Adrenal gland (tissue), 12 donors: ENCODE results near the gene KRTAP10-12. TPM values are rescaled to one million over a fixed set of nuclear protein-coding genes. Genes with fewer than 3 reads are reported as not detected.

ENCODE experiments used
- DNase-seq, 7 donors: peaks; one replicate each; pipeline ENCODE4 v3.0.0-alpha.2; 2019 to 2020
- H3K27ac ChIP-seq, 5 donors: fragments of 200-600 bp; sonication (generic) in 4 of 5; 1 replicate in 3 of 5; 2 replicates in 2 of 5; pipeline versions ENCODE4 v1.5.1 to v1.8.0; 2016 to 2020; ENCODE audit warnings: mild to moderate bottlenecking in 1 of 5
- H3K27me3 ChIP-seq: fragments of 200-600 bp; 2 replicates; pipeline ENCODE4 v1.8.0; 2021
- H3K36me3 ChIP-seq, 2 donors: fragments of 200-600 bp; replicated peaks in 1 of 2; 1 replicate in 1 of 2; 2 replicates in 1 of 2; pipeline versions ENCODE4 v1.5.1 to v1.8.0; 2018 to 2022
- H3K4me1 ChIP-seq, 2 donors: fragments of 200-600 bp; replicated peaks in 1 of 2; 1 replicate in 1 of 2; 2 replicates in 1 of 2; pipeline versions ENCODE4 v1.5.1 to v1.8.0; 2018 to 2021
- H3K4me3 ChIP-seq, 4 donors: fragments of 200-600 bp; sonication (generic) in 3 of 4; one replicate each; pipeline ENCODE4 v1.5.1; 2016 to 2018
- H3K9me3 ChIP-seq, 3 donors: fragments of 200-600 bp; sonication (generic) in 1 of 3; replicated peaks in 1 of 3; 1 replicate in 2 of 3; 2 replicates in 1 of 3; pipeline versions ENCODE4 v1.5.1 to v1.8.0; 2016 to 2021
- POLR2A ChIP-seq, 2 donors: fragments of 450-650 bp; IDR thresholded peaks; one replicate each; pipeline ENCODE4 v1.6.1; 2017; ENCODE audit warnings: antibody characterized with exemption in 2 of 2, mild to moderate bottlenecking in 2 of 2, moderate library complexity in 1 of 2
- WGBS, 4 donors: extraction: QIAGEN DNeasy Blood & Tissue Kit in 2 of 4; methylation state at CpG; one replicate each; pipeline versions ENCODE4 v1.1.5 to v1.1.7; 2013 to 2017; 5-methylcytosine and 5-hydroxymethylcytosine counted together
- intact Hi-C, 2 donors: fragments of 100-400 bp; cut with DNase I; formaldehyde crosslinking; loops; one replicate each; pipeline versions ENCODE4 v1.14.1 to v1.15.0; 2022 to 2023
- polyA plus RNA-seq, 3 donors: library from polyadenylated mRNA; stranded (reverse); fragments of 200-250 nt in 2 of 3; fragments of 350-450 nt in 1 of 3; fragmentation: Illumina TruSeq in 1 of 3; extraction: RNeasy Lipid Tissue Mini Kit (QIAGEN cat#74804) in 1 of 3; gene quantifications; one replicate each; pipeline ENCODE4 v1.2.3, GENCODE V29; 2013 to 2014
- total RNA-seq, 9 donors: library from RNA; depleted of rRNA in 4 of 9; stranded (reverse); fragments of >200 nt in 4 of 9; fragments of 120-200 nt in 1 of 9; fragmentation: NEBNext Ultra II Directional in 1 of 9; extraction: Animal tissue kit (Norgen Biotek cat#: 25700) in 1 of 9; gene quantifications; one replicate each; pipeline versions ENCODE4 v1.1.0 to v1.2.4, GENCODE V29; 2013 to 2023
- TF ChIP-seq, protein P1 (sequence below), 6 experiments: fragments of 450-650 bp in 4 of 6; fragments of 200-600 bp in 2 of 6; sonication (generic) in 1 of 6; IDR thresholded peaks; 1 replicate in 5 of 6; 2 replicates in 1 of 6; pipeline versions ENCODE4 v1.5.1 to v1.8.0; 2016 to 2021; ENCODE audit warnings: antibody characterized with exemption in 6 of 6, mild to moderate bottlenecking in 2 of 6, moderate library complexity in 1 of 6
- donor health status: healthy with polysubstance abuse.
- donor health status: Bipolar disorder and iron deficiency.
- donor health status: DM: yes; HTN: yes; CAD: no.
- donor health status: DM: no; HTN: no; CAD: no.
- donor health status: DM: no; HTN: no; CAD: no.
- donor health status: DM: yes; HTN: yes; CAD: no.

KRTAP10-12 gene
- total and polyA plus RNA-seq, 12 donors = not detected

DNA sequence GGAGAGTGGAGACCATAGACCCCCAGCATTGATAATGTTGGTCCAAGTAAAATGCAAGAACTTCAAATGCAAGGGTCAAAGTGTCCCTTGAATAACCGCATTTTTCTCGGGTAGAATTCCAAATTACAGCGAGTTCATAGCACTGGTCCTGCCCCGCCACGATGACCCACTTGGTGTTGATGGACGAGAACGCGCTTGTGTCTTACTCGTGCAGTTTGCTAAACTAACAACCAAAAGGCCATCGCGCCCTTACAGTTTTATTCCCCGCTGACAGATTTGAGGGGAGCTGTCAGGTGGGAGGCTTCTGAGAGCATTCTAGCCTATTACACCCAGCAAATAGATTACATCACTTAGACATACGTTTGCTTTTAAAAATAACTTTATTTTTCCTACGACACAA lies 31.7 kb downstream of the KRTAP10-12 start:
- TF ChIP-seq, protein P1, sequence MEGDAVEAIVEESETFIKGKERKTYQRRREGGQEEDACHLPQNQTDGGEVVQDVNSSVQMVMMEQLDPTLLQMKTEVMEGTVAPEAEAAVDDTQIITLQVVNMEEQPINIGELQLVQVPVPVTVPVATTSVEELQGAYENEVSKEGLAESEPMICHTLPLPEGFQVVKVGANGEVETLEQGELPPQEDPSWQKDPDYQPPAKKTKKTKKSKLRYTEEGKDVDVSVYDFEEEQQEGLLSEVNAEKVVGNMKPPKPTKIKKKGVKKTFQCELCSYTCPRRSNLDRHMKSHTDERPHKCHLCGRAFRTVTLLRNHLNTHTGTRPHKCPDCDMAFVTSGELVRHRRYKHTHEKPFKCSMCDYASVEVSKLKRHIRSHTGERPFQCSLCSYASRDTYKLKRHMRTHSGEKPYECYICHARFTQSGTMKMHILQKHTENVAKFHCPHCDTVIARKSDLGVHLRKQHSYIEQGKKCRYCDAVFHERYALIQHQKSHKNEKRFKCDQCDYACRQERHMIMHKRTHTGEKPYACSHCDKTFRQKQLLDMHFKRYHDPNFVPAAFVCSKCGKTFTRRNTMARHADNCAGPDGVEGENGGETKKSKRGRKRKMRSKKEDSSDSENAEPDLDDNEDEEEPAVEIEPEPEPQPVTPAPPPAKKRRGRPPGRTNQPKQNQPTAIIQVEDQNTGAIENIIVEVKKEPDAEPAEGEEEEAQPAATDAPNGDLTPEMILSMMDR (IDR thresholded peaks at IDR 0.05) = no peak
- TF ChIP-seq POLR2A (IDR thresholded peaks at IDR 0.05) = no peak
- H3K27me3 ChIP-seq = peaks cover 6% of the 10 kb centered on the region
- H3K36me3 ChIP-seq = no peaks in the 10 kb centered on the region
- H3K9me3 ChIP-seq = no peaks in the 10 kb centered on the region
- intact Hi-C loops = no loop called here
- DNase-seq = no peak
- no peak overlapping the region for H3K4me3 ChIP-seq
- 85 to 90% (median 87%) methylated on average over 14 of the region's 14 CpGs for WGBS, 4 donors
- H3K27ac ChIP-seq = no peak overlapping the region
- H3K4me1 ChIP-seq = no peaks in the 10 kb centered on the region

DNA sequence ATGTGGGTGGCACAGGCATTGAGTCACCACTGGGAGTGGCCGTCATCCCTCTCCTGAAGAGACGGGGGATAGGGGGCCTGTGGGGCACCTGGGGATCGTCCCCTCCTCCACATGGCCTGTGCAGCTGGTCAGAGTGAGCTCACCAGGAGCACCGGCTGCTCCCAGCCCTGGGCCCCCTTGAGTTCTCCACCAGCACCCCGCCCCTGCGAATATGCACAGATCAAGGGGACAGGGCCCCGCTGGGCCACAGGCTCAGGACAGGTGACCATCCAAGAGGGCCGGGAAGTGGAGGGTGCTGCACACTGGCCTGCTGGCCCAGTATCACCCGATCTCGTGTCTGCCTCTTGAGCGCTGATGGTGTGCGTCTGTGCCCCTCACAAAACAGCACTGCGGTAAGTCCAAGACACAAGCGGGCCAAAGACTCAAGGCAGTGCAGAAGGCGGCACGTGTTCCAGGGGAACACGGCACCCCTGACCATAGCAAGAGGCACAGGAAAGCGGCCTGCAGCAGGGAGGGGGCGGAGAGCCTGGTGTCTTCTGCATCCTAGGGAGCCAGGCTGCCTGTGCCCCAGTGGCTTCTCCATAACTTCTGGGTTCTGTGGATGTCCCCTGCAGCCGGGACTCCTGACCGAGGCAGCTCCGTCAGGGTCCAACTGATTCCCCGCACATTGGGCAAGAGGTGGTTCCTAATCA lies 32.5 kb downstream of the KRTAP10-12 start:
- no peak for DNase-seq
- intact Hi-C loops = no loop called here
- Histone ChIP-seq H3K9me3 (no peaks in the 10 kb centered on the region), H3K27ac (no peak overlapping the region), H3K4me3 (no peak overlapping the region), H3K36me3 (no peaks in the 10 kb centered on the region), H3K4me1 (no peaks in the 10 kb centered on the region), H3K27me3 (no peaks in the 10 kb centered on the region)
- TF ChIP-seq, protein P1 (IDR thresholded peaks at IDR 0.05) = no peak
- no peak for TF ChIP-seq POLR2A (IDR thresholded peaks at IDR 0.05)
- 82 to 93% (median 87%) methylated on average over 15 to 23 of the region's 23 CpGs for WGBS, 4 donors

DNA sequence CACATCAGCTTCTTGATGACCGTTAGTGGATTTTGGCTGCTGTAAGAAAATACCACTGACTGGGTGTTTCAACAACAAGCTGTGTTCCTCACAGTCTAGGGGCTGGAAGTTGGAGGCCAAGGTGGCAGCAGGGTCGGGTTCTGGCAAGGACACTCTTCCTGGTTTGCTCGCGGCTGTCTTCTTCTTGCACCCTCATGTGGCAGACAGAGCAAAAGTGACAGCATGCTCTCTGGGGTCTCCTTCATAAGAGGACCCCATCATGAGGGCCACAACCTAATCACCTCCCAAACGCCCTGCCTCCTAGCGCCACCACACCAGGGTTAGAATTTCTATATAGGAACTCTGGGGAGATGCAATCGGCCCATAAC lies 33.0 kb downstream of the KRTAP10-12 start:
- no peak for TF ChIP-seq POLR2A (IDR thresholded peaks at IDR 0.05)
- DNase-seq = no peak
- 76 to 90% (median 85%) methylated on average over 7 of the region's 7 CpGs for WGBS, 4 donors

DNA sequence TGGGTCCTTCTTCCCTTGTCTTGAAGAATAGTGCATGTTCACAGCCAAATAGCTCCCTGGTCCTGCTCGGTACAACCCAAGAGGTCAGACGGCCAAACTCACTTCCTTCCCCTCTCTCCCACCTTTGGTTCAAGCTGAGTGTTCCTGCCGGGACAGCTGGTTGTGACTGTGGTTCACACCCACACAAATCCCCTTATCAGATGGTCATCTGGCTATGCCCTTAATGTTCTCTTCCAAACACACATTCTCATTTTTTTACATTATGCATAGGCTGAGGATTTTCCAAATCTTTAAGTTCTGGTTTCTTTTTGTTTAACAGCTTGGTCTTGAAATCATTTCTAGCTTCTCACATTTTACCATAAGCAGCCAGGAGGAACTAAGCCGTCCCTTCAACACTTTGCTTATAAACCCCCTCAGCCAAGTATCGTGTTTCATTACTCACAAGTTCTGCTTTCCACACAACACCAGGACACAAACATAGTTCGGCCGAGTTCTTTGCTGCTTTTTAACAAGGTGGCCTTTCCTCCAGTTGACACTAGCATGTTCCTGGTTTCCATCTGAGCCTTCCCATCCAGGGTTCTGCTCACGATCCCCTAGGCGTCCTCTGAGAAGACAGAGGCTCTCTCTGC lies 34.1 kb downstream of the KRTAP10-12 start:
- DNase-seq = no peak
- no peak for TF ChIP-seq POLR2A (IDR thresholded peaks at IDR 0.05)
- TF ChIP-seq, protein P1 (IDR thresholded peaks at IDR 0.05) = no peak
- Histone ChIP-seq H3K4me1 (no peaks in the 10 kb centered on the region), H3K27ac (no peak overlapping the region), H3K27me3 (no peaks in the 10 kb centered on the region), H3K36me3 (no peaks in the 10 kb centered on the region), H3K9me3 (no peaks in the 10 kb centered on the region), H3K4me3 (no peak overlapping the region)
- intact Hi-C loops = no loop called here
- 55 to 68% (median 65%) methylated on average over 9 of the region's 9 CpGs for WGBS, 4 donors

More for the DNA sequence above, 33.0 kb downstream of the KRTAP10-12 start:
- H3K36me3 ChIP-seq = no peaks in the 10 kb centered on the region
- H3K9me3 ChIP-seq = no peaks in the 10 kb centered on the region
- no peak overlapping the region for H3K4me3 ChIP-seq
- no peaks in the 10 kb centered on the region for H3K4me1 ChIP-seq
- intact Hi-C loops = no loop called here
- no peaks in the 10 kb centered on the region for H3K27me3 ChIP-seq
- H3K27ac ChIP-seq = no peak overlapping the region
